Nephron (organoid): ENCODE data around the gene FAM118B.

Experiments
- H3K27ac Mint-ChIP-seq, 3 experiments: 2 replicates each; pipeline ENCODE4 v1.8.0; 2020; ENCODE audit warnings: mixed read lengths in 3 of 3, mild to moderate bottlenecking in 2 of 3, moderate library complexity in 1 of 3
- H3K27me3 Mint-ChIP-seq: 2 replicates; pipeline ENCODE4 v1.8.0; 2021; ENCODE audit warnings: low read depth, mild to moderate bottlenecking, moderate library complexity, mixed read lengths
- H3K36me3 Mint-ChIP-seq: 2 replicates; pipeline ENCODE4 v1.8.0; 2020; ENCODE audit warnings: low read depth, mixed read lengths
- H3K4me1 Mint-ChIP-seq: 2 replicates; pipeline ENCODE4 v1.8.0; 2020; ENCODE audit warnings: mixed read lengths
- H3K4me3 Mint-ChIP-seq, 3 experiments: 2 replicates each; pipeline ENCODE4 v1.8.0; 2020; ENCODE audit warnings: mild to moderate bottlenecking in 3 of 3, mixed read lengths in 3 of 3, moderate library complexity in 2 of 3
- H3K9me3 Mint-ChIP-seq: 2 replicates; pipeline ENCODE4 v1.8.0; 2020; ENCODE audit warnings: mixed read lengths
- CTCF ChIP-seq, 3 experiments: fragments of 200-600 bp; sonication (generic); IDR thresholded peaks; one replicate each; pipeline ENCODE4 v1.5.0; 2021; ENCODE audit warnings: antibody characterized with exemption in 3 of 3; ENCODE audit not compliant: unreplicated experiment in 3 of 3

FAM118B gene

GRCh38 chr11:126268708-126269579 is 57.4 kb downstream of the FAM118B start, which contains the start of the genes FOXRED1 and SRPRA:
Gene FOXRED1 (plus strand): TSS chr11:126269154. CDS start chr11:126269207, 53 bp downstream.
Gene SRPRA (minus strand): TSS chr11:126268895. CDS start chr11:126268804, 91 bp downstream.
- Mint-ChIP-seq H3K36me3 (peaks cover 53% of the 10 kb centered on the region), H3K9me3 (no peaks in the 10 kb centered on the region), H3K27me3 (peaks cover 3% of the 10 kb centered on the region), H3K4me3 (peak within 1 kb of the TSS; percentile 97 to 99 (median 98)), H3K27ac (peak within 1 kb of the TSS; percentile 87 to 97 (median 97)), H3K4me1 (peaks cover 18% of the 10 kb centered on the region)
- TF ChIP-seq CTCF (IDR thresholded peaks at IDR 0.05; ENCODE audit: unreplicated experiment in 3 of 3) = no peak

- Mint-ChIP-seq H3K4me3 (no peak overlapping the region), H3K4me1 (peaks cover 12% of the 10 kb centered on the region), H3K36me3 (peaks cover 48% of the 10 kb centered on the region), H3K9me3 (no peaks in the 10 kb centered on the region), H3K27me3 (no peaks in the 10 kb centered on the region), H3K27ac (no peak overlapping the region)
- no peak for TF ChIP-seq CTCF (IDR thresholded peaks at IDR 0.05; ENCODE audit: unreplicated experiment in 3 of 3)
Observed at GRCh38 chr11:126277322-126277721, 65.7 kb downstream of the FAM118B start.

GRCh38 chr11:126277780-126278179 is 66.2 kb downstream of the FAM118B start:
- no peak overlapping the region for H3K4me3 Mint-ChIP-seq
- no peaks in the 10 kb centered on the region for H3K9me3 Mint-ChIP-seq
- H3K36me3 Mint-ChIP-seq = peaks cover 44% of the 10 kb centered on the region
- no peak for TF ChIP-seq CTCF (IDR thresholded peaks at IDR 0.05; ENCODE audit: unreplicated experiment in 3 of 3)
- no peak overlapping the region for H3K27ac Mint-ChIP-seq
- H3K4me1 Mint-ChIP-seq = peaks cover 15% of the 10 kb centered on the region
- H3K27me3 Mint-ChIP-seq = no peaks in the 10 kb centered on the region

- H3K4me1 Mint-ChIP-seq = peaks cover 20% of the 10 kb centered on the region
- peak overlapping the region; percentile 43 to 79 (median 60) for H3K4me3 Mint-ChIP-seq
- no peak for TF ChIP-seq CTCF (IDR thresholded peaks at IDR 0.05; ENCODE audit: unreplicated experiment in 3 of 3)
- no peaks in the 10 kb centered on the region for H3K27me3 Mint-ChIP-seq
- peak overlapping the region in 1 of 3 experiments; percentile 6 for H3K27ac Mint-ChIP-seq
- no peaks in the 10 kb centered on the region for H3K9me3 Mint-ChIP-seq
- H3K36me3 Mint-ChIP-seq = peaks cover 30% of the 10 kb centered on the region
Observed at GRCh38 chr11:126279191-126279590, 67.6 kb downstream of the FAM118B start.

GRCh38 chr11:126280595-126280994 is 69.0 kb downstream of the FAM118B start:
- Mint-ChIP-seq H3K36me3 (peaks cover 16% of the 10 kb centered on the region), H3K4me1 (peaks cover 25% of the 10 kb centered on the region), H3K4me3 (peak overlapping the region; percentile 60 to 79 (median 62)), H3K27me3 (no peaks in the 10 kb centered on the region), H3K27ac (peak overlapping the region in 1 of 3 experiments; percentile 16), H3K9me3 (no peaks in the 10 kb centered on the region)
- no peak for TF ChIP-seq CTCF (IDR thresholded peaks at IDR 0.05; ENCODE audit: unreplicated experiment in 3 of 3)
